HG02588 (cell line): ENCODE results near the gene ESR1.
A peak's percentile ranks its signal among the peaks of the same experiment; 100 is the strongest.
"Not testable (repeated sequence)": the region's sequence is repeated elsewhere in the genome, so short reads cannot be mapped to it uniquely, and the experiment has no call there.

Experiments used
- ATAC-seq: cut with Tn5 transposase; IDR thresholded peaks from one replicate; pipeline ENCODE4 v1.9.1; 2021; ENCODE audit warnings: mild to moderate bottlenecking, moderate library complexity; ENCODE audit not compliant: unreplicated experiment

The ESR1 gene

GRCh38 chr6:152124429-152125074 lies 317.1 kb downstream of the ESR1 start:
- ATAC-seq, result no peak

- ATAC-seq, result no peak
Measured at GRCh38 chr6:152127432-152128165, 320.1 kb downstream of the ESR1 start.

GRCh38 chr6:152129691-152130151 lies 322.2 kb downstream of the ESR1 start:
- ATAC-seq, result no peak

- ATAC-seq, result no peak
Measured at GRCh38 chr6:152130441-152130840, 323.0 kb downstream of the ESR1 start.

- ATAC-seq, result no peak
Measured at GRCh38 chr6:152135755-152136448, 328.4 kb downstream of the ESR1 start.

GRCh38 chr6:152136449-152136825 lies 329.0 kb downstream of the ESR1 start:
- ATAC-seq, result no peak

- ATAC-seq, result not testable (repeated sequence)
Measured at GRCh38 chr6:152138344-152138743, 330.9 kb downstream of the ESR1 start.

- no peak for ATAC-seq
Measured at GRCh38 chr6:152142105-152142504, 334.6 kb downstream of the ESR1 start.

GRCh38 chr6:152143359-152143758 lies 335.9 kb downstream of the ESR1 start:
- ATAC-seq, result no peak

- no peak for ATAC-seq
Measured at GRCh38 chr6:152146385-152146784, 338.9 kb downstream of the ESR1 start.

- ATAC-seq, result no peak
Measured at GRCh38 chr6:152147269-152147668, 339.8 kb downstream of the ESR1 start.

GRCh38 chr6:152148412-152148811 lies 340.9 kb downstream of the ESR1 start:
- ATAC-seq, result no peak

- ATAC-seq, result no peak
Measured at GRCh38 chr6:152150196-152150595, 342.7 kb downstream of the ESR1 start.

GRCh38 chr6:152151920-152152319 lies 344.4 kb downstream of the ESR1 start:
- no peak for ATAC-seq

- ATAC-seq, result no peak
Measured at GRCh38 chr6:152154559-152155356, 347.3 kb downstream of the ESR1 start.

GRCh38 chr6:152155792-152156191 lies 348.3 kb downstream of the ESR1 start:
- ATAC-seq, result no peak

- peak; percentile 97 for ATAC-seq
Measured at GRCh38 chr6:152160346-152160745, 352.9 kb downstream of the ESR1 start.

GRCh38 chr6:152161501-152161900 lies 354.0 kb downstream of the ESR1 start:
- ATAC-seq, result peak; percentile 53

- no peak for ATAC-seq
Measured at GRCh38 chr6:152164957-152165356, 357.5 kb downstream of the ESR1 start.

GRCh38 chr6:152166497-152166896 lies 359.0 kb downstream of the ESR1 start:
- no peak for ATAC-seq

- ATAC-seq, result no peak
Measured at GRCh38 chr6:152166897-152167296, 359.4 kb downstream of the ESR1 start.
